HepG2 (cell line): Measurements from ENCODE around the gene PNMA8B. TPM values are rescaled to one million over a fixed set of nuclear protein-coding genes. Genes with fewer than 3 reads are reported as not detected.

ENCODE experiments used
- CHCHD3 ChIP-seq: sonication (generic); formaldehyde crosslinking; IDR thresholded peaks from 2 replicates; pipeline ENCODE4 v1.8.0; 2022; ENCODE audit warnings: mild to moderate bottlenecking, missing genetic modification reagents, moderate library complexity
- GLI4 ChIP-seq: sonication (generic); formaldehyde crosslinking; IDR thresholded peaks from 2 replicates; pipeline ENCODE4 v1.5.1; 2020; ENCODE audit warnings: missing genetic modification reagents, mild to moderate bottlenecking, moderate library complexity, borderline replicate concordance
- NFATC3 ChIP-seq: sonication (generic); formaldehyde crosslinking; IDR thresholded peaks from 2 replicates; pipeline ENCODE4 v1.5.1; 2020; ENCODE audit warnings: mild to moderate bottlenecking, missing genetic modification reagents
- SKIL ChIP-seq: sonication (generic); formaldehyde crosslinking; IDR thresholded peaks from 2 replicates; pipeline ENCODE4 v1.8.0; 2022; ENCODE audit warnings: missing genetic modification reagents, mild to moderate bottlenecking, moderate library complexity, borderline replicate concordance
- ZFP36L2 ChIP-seq: sonication (generic); formaldehyde crosslinking; IDR thresholded peaks from 2 replicates; pipeline ENCODE4 v1.4.0; 2020; ENCODE audit warnings: missing genetic modification reagents
- ZNF407 ChIP-seq: sonication (generic); formaldehyde crosslinking; IDR thresholded peaks from one replicate; pipeline ENCODE4 v1.5.1; 2020; ENCODE audit warnings: mild to moderate bottlenecking, missing genetic modification reagents; ENCODE audit errors: not compliant biosample characterization
- polyA plus RNA-seq, 8 experiments: library from polyadenylated mRNA; depleted of rRNA in 3 of 8; stranded (reverse) in 7 of 8; unstranded in 1 of 8; fragments of >200 nt; fragmentation: Illumina TruSeq in 4 of 8; extraction: Trizol in 4 of 8; gene quantifications; 2 replicates each; pipeline versions ENCODE4 v1.2.1 to v1.2.3, GENCODE V29; 2011 to 2016; ENCODE audit warnings: low read depth in 4 of 8, missing spikeins in 1 of 8, mixed read lengths in 1 of 8; ENCODE audit not compliant: insufficient read depth in 1 of 8
- total RNA-seq, 5 experiments: library from RNA; depleted of rRNA; stranded (reverse); fragments of >200 nt; fragmentation: Illumina TruSeq; extraction: Trizol; gene quantifications; 2 replicates each; pipeline ENCODE4 v1.2.3, GENCODE V29; 2016; ENCODE audit warnings: low read depth in 1 of 5

Gene PNMA8B
- total and polyA plus RNA-seq, 2 of the 13 experiments (the other 11 are each of a cell fraction or from before 2014, with no cell fraction given), result not detected

DNA sequence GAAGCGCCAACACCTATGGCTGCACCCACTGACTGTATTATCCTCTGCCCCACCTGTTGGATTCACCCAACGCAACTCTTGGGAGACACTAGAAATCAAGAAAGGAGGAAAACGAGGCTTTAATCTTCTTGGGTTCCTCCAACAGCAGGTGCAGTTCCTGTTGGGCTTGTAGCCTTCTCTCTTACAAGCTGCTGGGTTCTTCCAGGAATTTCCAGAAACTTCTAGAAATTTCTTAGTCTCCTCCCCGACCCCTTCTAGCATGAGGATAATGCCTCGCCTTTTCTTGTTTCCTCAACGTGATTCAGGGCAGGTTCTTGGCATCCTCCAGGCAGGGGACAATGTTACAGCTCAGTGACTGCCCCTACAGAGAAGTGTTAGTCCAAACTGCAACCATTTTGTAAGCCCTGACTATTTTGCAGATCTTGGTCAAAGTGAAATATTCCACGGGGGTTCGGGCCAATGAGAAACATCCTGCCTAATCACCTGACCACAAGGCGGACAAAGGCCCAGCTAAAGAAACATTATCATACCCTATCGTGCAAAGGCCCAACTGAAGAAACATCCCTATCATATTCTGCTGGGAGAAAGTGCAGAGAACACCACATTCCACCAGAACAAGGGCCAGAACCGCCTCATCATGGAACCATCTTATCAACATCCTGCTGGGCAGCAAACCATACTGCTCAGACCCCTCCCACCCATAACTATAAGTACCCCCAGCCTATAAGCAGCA lies 23.7 kb downstream of the PNMA8B start (continued):
- TF ChIP-seq ZNF407 (CRISPR knock-in tag), result no peak
- TF ChIP-seq SKIL, result no peak
- no peak for TF ChIP-seq ZFP36L2 (CRISPR knock-in tag)
- no peak for TF ChIP-seq GLI4 (CRISPR knock-in tag)
- TF ChIP-seq CHCHD3 (CRISPR knock-in tag), result no peak
- TF ChIP-seq NFATC3 (CRISPR knock-in tag), result no peak
